Activated CD8-positive, alpha-beta T cell treated with anti-CD3 and anti-CD28 coated beads, Interleukin-2, amount 10 ng/mL, durations not matched to agents 7 days and 5 days (primary cell): ENCODE measurements around the gene BICC1. TPM values are rescaled to one million over a fixed set of nuclear protein-coding genes. Genes with fewer than 3 reads are reported as not detected.

Experiments
- ATAC-seq: fragments of 150-1000 bp; cut with Tn5 transposase; one replicate; pipeline ENCODE4 v1.10.0; 2021; ENCODE audit warnings: moderate library complexity
- CTCF ChIA-PET: fragments of 350-600 bp; sonication (Branson Sonifier 250); formaldehyde crosslinking; loops from one replicate; lab custom pipeline; 2021; ENCODE audit warnings: antibody characterized with exemption; lab: Charles Lee
- POLR2A ChIA-PET: fragments of 350-600 bp; sonication (Branson Sonifier 250); formaldehyde crosslinking; loops from one replicate; lab custom pipeline; 2021; ENCODE audit warnings: antibody characterized with exemption; lab: Charles Lee
- DNase-seq: peaks from one replicate; pipeline ENCODE4 v3.0.0-alpha.2; 2020
- H3K27ac Mint-ChIP-seq: one replicate; pipeline ENCODE4 v1.8.0; 2021; ENCODE audit warnings: mild to moderate bottlenecking, mixed read lengths
- H3K27me3 Mint-ChIP-seq: one replicate; pipeline ENCODE4 v1.8.0; 2021; ENCODE audit warnings: low read depth, mixed read lengths
- H3K36me3 Mint-ChIP-seq: one replicate; pipeline ENCODE4 v1.8.0; 2021; ENCODE audit warnings: low read depth, mixed read lengths
- H3K4me1 Mint-ChIP-seq: one replicate; pipeline ENCODE4 v1.8.0; 2021; ENCODE audit warnings: low read depth, mixed read lengths
- H3K4me3 Mint-ChIP-seq: one replicate; pipeline ENCODE4 v1.8.0; 2021; ENCODE audit warnings: mild to moderate bottlenecking, mixed read lengths
- H3K9me3 Mint-ChIP-seq: one replicate; pipeline ENCODE4 v1.8.0; 2022; ENCODE audit warnings: mixed read lengths; ENCODE audit not compliant: insufficient read depth
- total RNA-seq, 2 experiments: library from RNA; stranded (reverse); gene quantifications; one replicate each; pipeline ENCODE4 v1.2.3, GENCODE V29; 2021

BICC1 gene
- total RNA-seq, 2 experiments from 2014 or later, result not detected

- Mint-ChIP-seq H3K4me3 (no peak overlapping the region), H3K4me1 (no peaks in the 10 kb centered on the region), H3K36me3 (no peaks in the 10 kb centered on the region), H3K9me3 (no peaks in the 10 kb centered on the region), H3K27me3 (no peaks in the 10 kb centered on the region), H3K27ac (no peak overlapping the region)
- ATAC-seq (no peak), DNase-seq (no peak)
- CTCF ChIA-PET, result no interaction called here
- POLR2A ChIA-PET, result no interaction called here
These were observed 272.7 kb downstream of the BICC1 start for GRCh38 chr10:58785354-58785753.

- POLR2A ChIA-PET, result no interaction called here
- no peaks in the 10 kb centered on the region for H3K27me3 Mint-ChIP-seq
- no peaks in the 10 kb centered on the region for H3K36me3 Mint-ChIP-seq
- no peaks in the 10 kb centered on the region for H3K4me1 Mint-ChIP-seq
- H3K4me3 Mint-ChIP-seq, result no peak overlapping the region
- CTCF ChIA-PET, result no interaction called here
- H3K9me3 Mint-ChIP-seq, result no peaks in the 10 kb centered on the region
- DNase-seq (no peak), ATAC-seq (no peak)
- no peak overlapping the region for H3K27ac Mint-ChIP-seq
These were observed 278.5 kb downstream of the BICC1 start for GRCh38 chr10:58791137-58791536.

- no peak overlapping the region for H3K27ac Mint-ChIP-seq
- no peaks in the 10 kb centered on the region for H3K4me1 Mint-ChIP-seq
- H3K4me3 Mint-ChIP-seq, result no peak overlapping the region
- ChIA-PET CTCF (no interaction called here), POLR2A (no interaction called here)
- ATAC-seq (no peak), DNase-seq (no peak)
- no peaks in the 10 kb centered on the region for H3K27me3 Mint-ChIP-seq
- H3K36me3 Mint-ChIP-seq, result no peaks in the 10 kb centered on the region
- H3K9me3 Mint-ChIP-seq, result no peaks in the 10 kb centered on the region
These were observed 282.9 kb downstream of the BICC1 start for GRCh38 chr10:58795560-58795959.

- H3K4me1 Mint-ChIP-seq, result no peaks in the 10 kb centered on the region
- ChIA-PET CTCF (no interaction called here), POLR2A (no interaction called here)
- H3K27ac Mint-ChIP-seq, result no peak overlapping the region
- no peaks in the 10 kb centered on the region for H3K27me3 Mint-ChIP-seq
- no peak overlapping the region for H3K4me3 Mint-ChIP-seq
- H3K36me3 Mint-ChIP-seq, result no peaks in the 10 kb centered on the region
- ATAC-seq (no peak), DNase-seq (no peak)
- H3K9me3 Mint-ChIP-seq, result no peaks in the 10 kb centered on the region
These were observed 283.6 kb downstream of the BICC1 start for GRCh38 chr10:58796242-58796641.

- ChIA-PET CTCF (no interaction called here), POLR2A (no interaction called here)
- Mint-ChIP-seq H3K4me3 (no peak overlapping the region), H3K27me3 (no peaks in the 10 kb centered on the region), H3K27ac (no peak overlapping the region), H3K36me3 (no peaks in the 10 kb centered on the region), H3K9me3 (no peaks in the 10 kb centered on the region), H3K4me1 (no peaks in the 10 kb centered on the region)
- DNase-seq (no peak), ATAC-seq (no peak)
These were observed 284.2 kb downstream of the BICC1 start for GRCh38 chr10:58796824-58797223.

GRCh38 chr10:58797356-58797755 lies 284.7 kb downstream of the BICC1 start:
- Mint-ChIP-seq H3K27ac (no peak overlapping the region), H3K4me3 (no peak overlapping the region), H3K9me3 (no peaks in the 10 kb centered on the region), H3K36me3 (no peaks in the 10 kb centered on the region), H3K4me1 (no peaks in the 10 kb centered on the region), H3K27me3 (no peaks in the 10 kb centered on the region)
- no peak for DNase-seq
- no peak for ATAC-seq
- ChIA-PET CTCF (no interaction called here), POLR2A (no interaction called here)

GRCh38 chr10:58802047-58802446 lies 289.4 kb downstream of the BICC1 start:
- DNase-seq (no peak), ATAC-seq (no peak)
- Mint-ChIP-seq H3K27me3 (no peaks in the 10 kb centered on the region), H3K27ac (no peak overlapping the region), H3K4me1 (no peaks in the 10 kb centered on the region), H3K36me3 (no peaks in the 10 kb centered on the region), H3K4me3 (no peak overlapping the region), H3K9me3 (no peaks in the 10 kb centered on the region)
- CTCF ChIA-PET, result no interaction called here
- POLR2A ChIA-PET, result no interaction called here

GRCh38 chr10:58806323-58806722 lies 293.7 kb downstream of the BICC1 start:
- no peaks in the 10 kb centered on the region for H3K4me1 Mint-ChIP-seq
- POLR2A ChIA-PET, result interaction anchor here (0.7 kb wide), 1 partner anchor 95 kb away, joined by 3 read pairs; no protein-coding TSS in a partner anchor
- CTCF ChIA-PET, result no interaction called here
- DNase-seq (no peak), ATAC-seq (no peak)
- H3K4me3 Mint-ChIP-seq, result no peak overlapping the region
- no peaks in the 10 kb centered on the region for H3K36me3 Mint-ChIP-seq
- no peak overlapping the region for H3K27ac Mint-ChIP-seq
- H3K9me3 Mint-ChIP-seq, result no peaks in the 10 kb centered on the region
- H3K27me3 Mint-ChIP-seq, result no peaks in the 10 kb centered on the region

GRCh38 chr10:58806970-58807628 lies 294.4 kb downstream of the BICC1 start:
- no peak overlapping the region for H3K27ac Mint-ChIP-seq
- ChIA-PET POLR2A (interaction anchor here (0.7 kb wide), 1 partner anchor 94 kb away, joined by 3 read pairs; no protein-coding TSS in a partner anchor), CTCF (no interaction called here)
- no peak overlapping the region for H3K4me3 Mint-ChIP-seq
- no peaks in the 10 kb centered on the region for H3K36me3 Mint-ChIP-seq
- H3K27me3 Mint-ChIP-seq, result no peaks in the 10 kb centered on the region
- no peak for DNase-seq
- no peak for ATAC-seq
- no peaks in the 10 kb centered on the region for H3K4me1 Mint-ChIP-seq
- H3K9me3 Mint-ChIP-seq, result no peaks in the 10 kb centered on the region

- H3K27me3 Mint-ChIP-seq, result no peaks in the 10 kb centered on the region
- no peak for ATAC-seq
- H3K36me3 Mint-ChIP-seq, result no peaks in the 10 kb centered on the region
- H3K4me1 Mint-ChIP-seq, result no peaks in the 10 kb centered on the region
- no peak overlapping the region for H3K27ac Mint-ChIP-seq
- no peaks in the 10 kb centered on the region for H3K9me3 Mint-ChIP-seq
- H3K4me3 Mint-ChIP-seq, result no peak overlapping the region
- ChIA-PET POLR2A (no interaction called here), CTCF (no interaction called here)
- no peak for DNase-seq
These were observed 295.0 kb downstream of the BICC1 start for GRCh38 chr10:58807629-58808022.

- DNase-seq, result no peak
- no peaks in the 10 kb centered on the region for H3K9me3 Mint-ChIP-seq
- no peak overlapping the region for H3K4me3 Mint-ChIP-seq
- no peak overlapping the region for H3K27ac Mint-ChIP-seq
- POLR2A ChIA-PET, result no interaction called here
- no peaks in the 10 kb centered on the region for H3K4me1 Mint-ChIP-seq
- no peak for ATAC-seq
- CTCF ChIA-PET, result no interaction called here
- H3K36me3 Mint-ChIP-seq, result no peaks in the 10 kb centered on the region
- no peaks in the 10 kb centered on the region for H3K27me3 Mint-ChIP-seq
These were observed 298.1 kb downstream of the BICC1 start for GRCh38 chr10:58810751-58811150.

- Mint-ChIP-seq H3K4me3 (no peak overlapping the region), H3K27ac (no peak overlapping the region), H3K27me3 (no peaks in the 10 kb centered on the region), H3K4me1 (no peaks in the 10 kb centered on the region), H3K36me3 (no peaks in the 10 kb centered on the region), H3K9me3 (no peaks in the 10 kb centered on the region)
- DNase-seq, result no peak
- POLR2A ChIA-PET, result no interaction called here
- ATAC-seq, result no peak
- CTCF ChIA-PET, result no interaction called here
These were observed 300.9 kb downstream of the BICC1 start for GRCh38 chr10:58813573-58813972.
